Measurements from ENCODE around the gene ARID3C.

DNA sequence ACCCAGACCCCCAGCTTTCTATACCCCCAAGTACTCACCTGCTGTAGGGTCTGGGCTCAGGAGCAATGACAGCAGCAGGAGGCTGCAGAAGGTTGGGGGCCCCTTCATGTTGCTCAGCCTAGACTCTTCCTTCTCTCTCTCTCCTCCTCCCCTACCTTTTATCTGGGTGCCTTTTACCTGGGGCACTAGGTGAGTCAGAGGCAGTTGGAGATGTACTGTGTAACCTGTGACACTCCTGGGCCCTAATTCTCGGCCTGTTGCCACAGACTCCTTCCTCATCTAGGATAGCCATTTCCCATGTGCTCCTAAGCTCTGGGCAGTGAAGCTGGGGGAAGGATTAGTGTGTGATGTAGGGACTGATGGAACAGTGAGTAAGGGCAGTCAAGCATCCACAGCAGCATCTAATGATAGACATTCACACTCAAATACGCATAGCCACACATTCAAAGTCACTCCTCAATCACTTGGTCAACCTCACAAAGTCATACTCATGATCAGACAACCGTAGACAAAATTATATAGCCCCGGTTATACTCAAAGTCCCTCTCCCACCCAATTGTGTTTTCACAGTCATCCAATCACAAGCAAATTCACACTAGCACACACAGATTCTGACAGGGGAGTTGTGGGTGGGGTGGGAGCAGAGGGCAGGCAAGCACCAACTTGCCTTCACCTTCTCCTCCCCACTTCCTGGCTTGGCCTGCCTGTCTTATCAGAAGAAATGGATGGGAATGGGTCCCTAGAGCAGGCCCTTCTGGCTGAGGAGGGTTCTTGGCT lies 33.8 kb upstream of the ARID3C start, which contains the start of gene CCL27:
- TF ChIP-seq, protein P1, sequence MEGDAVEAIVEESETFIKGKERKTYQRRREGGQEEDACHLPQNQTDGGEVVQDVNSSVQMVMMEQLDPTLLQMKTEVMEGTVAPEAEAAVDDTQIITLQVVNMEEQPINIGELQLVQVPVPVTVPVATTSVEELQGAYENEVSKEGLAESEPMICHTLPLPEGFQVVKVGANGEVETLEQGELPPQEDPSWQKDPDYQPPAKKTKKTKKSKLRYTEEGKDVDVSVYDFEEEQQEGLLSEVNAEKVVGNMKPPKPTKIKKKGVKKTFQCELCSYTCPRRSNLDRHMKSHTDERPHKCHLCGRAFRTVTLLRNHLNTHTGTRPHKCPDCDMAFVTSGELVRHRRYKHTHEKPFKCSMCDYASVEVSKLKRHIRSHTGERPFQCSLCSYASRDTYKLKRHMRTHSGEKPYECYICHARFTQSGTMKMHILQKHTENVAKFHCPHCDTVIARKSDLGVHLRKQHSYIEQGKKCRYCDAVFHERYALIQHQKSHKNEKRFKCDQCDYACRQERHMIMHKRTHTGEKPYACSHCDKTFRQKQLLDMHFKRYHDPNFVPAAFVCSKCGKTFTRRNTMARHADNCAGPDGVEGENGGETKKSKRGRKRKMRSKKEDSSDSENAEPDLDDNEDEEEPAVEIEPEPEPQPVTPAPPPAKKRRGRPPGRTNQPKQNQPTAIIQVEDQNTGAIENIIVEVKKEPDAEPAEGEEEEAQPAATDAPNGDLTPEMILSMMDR (conservative IDR thresholded peaks at IDR 0.05; ENCODE audit: low read length), result no peak
- TF ChIP-seq EZH2phosphoT487 (IDR thresholded peaks at IDR 0.05; ENCODE audit: borderline replicate concordance, low read depth, low read length), result no peak

All from OCI-LY7 (cell line).